ENCODE results near the gene ZNF417. TPM values are rescaled to one million over a fixed set of nuclear protein-coding genes. Genes with fewer than 3 reads are reported as not detected.

ZNF417 gene
- total and polyA plus RNA-seq, 2 of the 8 experiments (the other 6 are each of a cell fraction or from before 2014, with no cell fraction given) = 5.4 to 19.2 TPM

DNA sequence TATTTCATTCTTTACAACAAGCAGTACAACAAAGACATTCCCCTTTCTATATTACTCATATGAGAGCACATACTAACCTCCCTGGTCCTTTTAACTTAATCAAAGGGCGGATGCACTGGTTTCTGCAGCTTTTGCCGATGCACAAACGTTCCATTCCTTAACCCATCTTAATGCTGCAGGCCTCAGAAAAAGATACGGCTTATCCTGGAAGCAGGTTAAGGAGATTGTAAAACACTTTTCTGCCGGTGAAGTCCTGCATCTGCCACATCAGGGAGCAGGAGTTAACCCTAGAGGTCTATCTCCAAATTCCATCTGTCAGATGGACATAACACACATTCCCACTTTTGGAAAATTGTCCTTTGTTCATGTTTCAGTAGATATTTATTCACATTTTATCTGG is 16.1 kb downstream of the ZNF417 start:
- Histone ChIP-seq H3K36me3 (ENCODE audit: control insufficient read depth in 2 of 4, insufficient read depth in 4 of 4, low read length in 3 of 4) (no peaks in the 10 kb centered on the region), H4K20me1 (replicated peaks in 1 of 2; ENCODE audit: control insufficient read depth in 1 of 2, insufficient read depth in 2 of 2, low read length in 2 of 2) (no peaks in the 10 kb centered on the region), H3K27ac (ENCODE audit: low read depth, low read length) (no peak overlapping the region), H2BK5ac (ENCODE audit: low read depth, low read length) (no peak overlapping the region), H3K4me3 (ENCODE audit: extremely low read depth in 1 of 4, insufficient read depth in 2 of 4, low read depth in 3 of 4, low read length in 4 of 4) (no peak overlapping the region), H3K14ac (ENCODE audit: insufficient read length) (no peak overlapping the region), H3K23ac (ENCODE audit: insufficient read length) (no peak overlapping the region), H3K4me1 (replicated peaks in 1 of 4; ENCODE audit: control insufficient read depth in 3 of 4, insufficient read depth in 4 of 4, low read length in 3 of 4) (no peaks in the 10 kb centered on the region), H2BK120ac (replicated peaks; ENCODE audit: low read depth, low read length) (no peak overlapping the region), H3K79me2 (ENCODE audit: control insufficient read depth in 1 of 2, insufficient read depth in 2 of 2, low read length in 2 of 2) (no peaks in the 10 kb centered on the region; a peak in 1 of 4 replicates), H2BK12ac (ENCODE audit: low read depth, low read length) (no peak overlapping the region), H4K5ac (ENCODE audit: insufficient read length, low read depth, low read length) (no peak overlapping the region), H2BK20ac (ENCODE audit: low read length) (no peak overlapping the region), H3K27me3 (replicated peaks in 1 of 4; ENCODE audit: control insufficient read depth in 3 of 4, extremely low read depth in 1 of 4, insufficient read depth in 3 of 4, low read length in 3 of 4) (no peaks in the 10 kb centered on the region), H3K4ac (replicated peaks; ENCODE audit: insufficient read length, low read depth, low read length) (no peak overlapping the region), H3K9ac (replicated peaks in 1 of 4; ENCODE audit: extremely low read depth in 1 of 4, low read depth in 3 of 4, low read length in 3 of 4) (no peak overlapping the region), H2AFZ (ENCODE audit: low read length) (no peak overlapping the region), H4K91ac (replicated peaks; ENCODE audit: insufficient read length, low read length) (no peak overlapping the region), H4K8ac (ENCODE audit: extremely low read depth, insufficient read depth, low read length) (no peak overlapping the region), H3K23me2 (ENCODE audit: low read depth, low read length) (no peaks in the 10 kb centered on the region), H3K79me1 (ENCODE audit: low read depth, low read length) (no peaks in the 10 kb centered on the region; the same call in 1 of the 2 replicates), H3K9me3 (ENCODE audit: insufficient read depth in 2 of 2, low read depth in 1 of 2, low read length in 1 of 2) (no peaks in the 10 kb centered on the region), H2BK15ac (ENCODE audit: low read length) (no peak overlapping the region), H3K4me2 (ENCODE audit: insufficient read depth in 1 of 2, low read depth in 2 of 2, low read length in 2 of 2) (no peak overlapping the region), H3K56ac (replicated peaks; ENCODE audit: insufficient read length, low read depth, low read length) (no peak overlapping the region), H2AK5ac (ENCODE audit: low read depth, low read length) (no peak overlapping the region), H3K18ac (ENCODE audit: extremely low read depth, low read length) (no peak overlapping the region)
- no peak for TF ChIP-seq SP2 (IDR thresholded peaks at IDR 0.05; ENCODE audit: low read length)
- TF ChIP-seq NANOG (IDR thresholded peaks at IDR 0.05; ENCODE audit: insufficient read depth, low read depth, low read length, poor library complexity, severe bottlenecking) = no peak
- no peak for TF ChIP-seq GTF2F1 (IDR thresholded peaks at IDR 0.05; ENCODE audit: borderline replicate concordance, low read depth, low read length)
- WGBS, 2 experiments (ENCODE audit: extremely low coverage in 1 of 2, insufficient coverage in 1 of 2, insufficient read length in 1 of 2, insufficient replicate concordance in 2 of 2, low coverage in 1 of 2, low lambda C conversion rate in 2 of 2, missing lambda C conversion rate in 1 of 2) = 96% methylated on average over 5 of the region's 5 CpGs; no CpG with 5 or more reads in 1 of the 2 experiments
- POLR2A ChIA-PET (ENCODE audit: partially characterized antibody) = interaction anchor here (0.9 to 1.7 kb wide), 3 partner anchors 12 to 51 kb away, joined by 3 to 7 read pairs (median 4); partner anchors contain the start of genes ZNF417, ZNF587 and ZNF814
- FAIRE-seq (no peak), DNase-seq (ENCODE audit: low read depth in 1 of 2, low spot score in 2 of 2) (no peak)
- CTCF ChIA-PET (ENCODE audit: partially characterized antibody) = interaction anchor here (1.2 kb wide), 1 partner anchor 11 kb away, joined by 9 read pairs; the partner anchor contains the start of gene ZNF814
